CD4-positive, alpha-beta T cell treated with Interleukin-4 for 1 hour (primary cell): ENCODE measurements around the gene MYO7A.
A peak's percentile ranks its signal among the peaks of the same experiment; 100 is the strongest.

ENCODE experiments used
- DNase-seq, 2 donors: peaks; one replicate each; pipeline ENCODE4 v3.0.0-alpha.2; 2020 to 2022

MYO7A gene

DNA sequence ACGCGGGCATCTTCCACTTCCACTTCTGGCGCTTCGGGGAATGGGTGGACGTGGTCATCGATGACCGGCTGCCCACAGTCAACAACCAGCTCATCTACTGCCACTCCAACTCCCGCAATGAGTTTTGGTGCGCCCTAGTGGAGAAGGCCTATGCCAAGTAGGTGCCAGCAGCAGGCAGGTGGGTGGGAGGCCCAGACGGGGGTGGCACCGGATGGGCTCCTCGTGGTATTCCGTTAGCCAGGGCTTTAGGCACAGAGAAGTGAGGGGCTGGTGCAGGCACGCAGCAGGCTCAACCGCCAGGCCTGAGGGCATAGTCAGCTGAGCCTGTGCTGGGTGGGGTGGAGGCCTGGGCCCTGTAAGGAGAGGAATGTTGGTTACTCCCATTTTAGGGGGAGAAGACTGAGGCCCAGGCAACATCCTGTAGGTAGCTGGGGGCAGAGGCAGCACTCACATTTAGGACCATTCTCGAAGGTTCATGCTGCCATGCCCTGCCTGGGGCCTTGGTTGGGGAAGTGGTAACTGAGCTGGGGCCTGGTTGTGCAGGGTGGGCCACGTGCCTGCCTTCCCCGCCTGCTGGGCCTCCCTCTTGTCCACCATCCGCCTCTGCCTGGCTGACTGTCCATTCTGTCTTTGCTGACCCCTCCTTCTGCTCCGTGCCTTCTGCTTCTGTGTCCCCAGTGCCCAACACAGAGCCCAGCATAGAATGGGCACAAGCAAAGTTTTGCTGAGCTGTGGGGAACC lies 15.2 kb upstream of the MYO7A start:
- no peak for DNase-seq

DNA sequence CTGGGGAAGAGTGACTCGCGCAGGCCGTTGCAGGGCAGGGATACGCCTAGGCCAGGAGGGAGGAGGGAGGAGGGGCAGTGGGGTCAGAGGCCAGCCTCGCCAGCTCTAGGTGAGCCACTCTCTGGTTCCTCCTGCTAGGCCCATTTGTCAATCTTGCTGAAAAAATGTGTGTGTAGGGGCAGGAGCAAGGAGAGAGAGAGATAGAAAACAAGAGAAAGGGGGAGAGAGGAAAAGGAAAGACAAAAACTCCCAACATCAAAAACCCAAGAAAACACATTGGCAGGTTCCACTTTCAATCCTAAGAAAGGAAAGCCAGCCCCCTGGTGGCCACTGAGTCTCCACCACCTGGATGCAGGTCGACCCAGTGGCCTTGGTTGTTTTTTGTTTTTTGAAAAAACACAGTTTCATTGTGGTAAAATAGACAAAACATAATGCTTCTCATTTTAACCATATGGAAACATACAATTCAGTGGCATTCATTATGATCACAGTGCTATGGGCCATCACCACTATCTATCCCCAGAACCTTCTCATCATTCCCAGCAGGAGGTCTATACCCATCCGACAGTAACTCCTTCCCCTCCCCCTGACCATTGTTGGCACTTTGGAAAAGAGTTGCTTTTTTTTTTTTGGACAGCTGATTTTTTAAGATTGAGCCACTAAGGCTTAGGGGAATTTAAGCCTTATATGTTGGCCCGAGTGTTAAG lies 14.5 kb upstream of the MYO7A start:
- DNase-seq: peak in 1 of 2 donors; percentile 10

DNA sequence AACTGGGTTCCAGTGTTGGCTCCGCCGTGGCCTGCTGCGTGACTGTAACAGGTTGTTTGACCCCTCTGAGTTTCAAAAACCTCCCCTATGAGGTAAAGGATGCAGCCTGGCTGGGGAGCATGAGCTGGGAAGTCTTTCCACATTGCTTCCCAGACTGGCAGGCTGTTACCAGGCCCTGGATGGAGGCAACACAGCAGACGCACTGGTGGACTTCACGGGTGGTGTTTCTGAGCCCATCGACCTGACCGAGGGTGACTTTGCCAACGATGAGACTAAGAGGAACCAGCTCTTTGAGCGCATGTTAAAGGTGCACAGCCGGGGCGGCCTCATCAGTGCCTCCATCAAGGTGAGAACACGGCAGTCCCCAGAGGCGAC lies 14.0 kb upstream of the MYO7A start:
- DNase-seq: no peak

DNA sequence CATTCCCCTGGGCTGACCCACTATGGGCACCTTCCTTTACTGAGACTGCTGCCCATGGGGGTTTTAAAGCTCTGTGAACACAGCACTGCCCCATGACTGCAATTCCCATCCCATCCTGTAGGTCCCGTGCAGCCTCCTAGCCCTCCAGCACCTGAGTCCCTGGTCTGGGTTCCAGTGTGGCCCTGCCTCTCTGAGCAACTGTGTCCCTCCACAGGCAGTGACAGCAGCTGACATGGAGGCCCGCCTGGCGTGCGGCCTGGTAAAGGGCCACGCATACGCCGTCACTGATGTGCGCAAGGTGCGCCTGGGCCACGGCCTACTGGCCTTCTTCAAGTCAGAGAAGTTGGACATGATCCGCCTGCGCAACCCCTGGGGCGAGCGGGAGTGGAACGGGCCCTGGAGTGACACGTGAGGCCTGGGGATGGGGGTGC lies 12.8 kb upstream of the MYO7A start:
- DNase-seq: no peak

DNA sequence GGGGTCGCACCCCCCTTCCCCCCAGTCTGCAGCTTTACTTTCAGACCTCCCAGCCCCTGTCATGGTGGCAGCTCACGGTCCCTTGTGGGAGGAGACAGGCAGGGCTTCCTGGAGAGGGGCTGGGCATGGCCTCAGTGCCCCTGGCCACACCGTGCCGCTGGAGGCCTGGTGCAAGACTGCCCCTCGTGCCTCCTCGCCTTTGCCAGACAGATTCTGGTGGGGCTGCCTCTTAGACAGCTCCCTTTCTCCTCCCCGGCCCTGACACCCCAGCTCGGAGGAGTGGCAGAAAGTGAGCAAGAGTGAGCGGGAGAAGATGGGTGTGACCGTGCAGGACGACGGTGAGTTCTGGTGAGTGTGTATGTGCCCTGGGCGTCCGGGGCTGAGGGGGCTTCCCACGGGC lies 12.1 kb upstream of the MYO7A start:
- no peak for DNase-seq

DNA sequence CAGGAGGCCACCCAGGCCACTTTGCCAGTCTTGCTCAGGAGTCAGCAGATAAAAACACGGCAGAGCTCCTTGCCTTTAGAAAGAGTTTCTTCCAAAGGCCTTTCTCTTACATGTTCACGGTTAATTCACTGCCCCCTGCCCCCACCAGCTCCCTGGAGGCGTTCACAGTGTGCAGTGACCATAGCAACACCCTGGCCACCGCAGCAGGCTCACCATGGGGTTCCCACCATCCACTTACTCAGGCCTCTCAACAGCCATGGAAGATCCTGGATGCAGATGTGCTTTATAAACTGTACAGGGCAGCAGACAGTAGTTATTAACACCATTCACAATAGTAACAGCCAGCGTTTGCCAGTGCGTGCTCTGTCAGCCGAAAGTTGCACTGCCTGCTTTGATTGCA lies 10.6 kb upstream of the MYO7A start:
- DNase-seq: no peak

DNA sequence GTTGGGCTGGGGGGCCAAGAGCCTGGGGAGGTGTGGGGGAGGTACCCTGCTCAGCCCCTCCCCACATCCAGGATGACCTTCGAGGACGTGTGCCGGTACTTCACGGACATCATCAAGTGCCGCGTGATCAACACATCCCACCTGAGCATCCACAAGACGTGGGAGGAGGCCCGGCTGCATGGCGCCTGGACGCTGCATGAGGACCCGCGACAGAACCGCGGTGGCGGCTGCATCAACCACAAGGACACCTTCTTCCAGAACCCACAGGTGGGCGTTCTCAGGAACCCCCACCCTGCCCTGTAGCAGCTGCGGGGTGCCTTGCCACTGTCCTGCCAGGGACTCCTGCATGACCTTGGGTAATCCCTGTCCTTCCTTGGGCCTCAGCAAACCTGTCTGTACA lies 10.0 kb upstream of the MYO7A start:
- no peak for DNase-seq

DNA sequence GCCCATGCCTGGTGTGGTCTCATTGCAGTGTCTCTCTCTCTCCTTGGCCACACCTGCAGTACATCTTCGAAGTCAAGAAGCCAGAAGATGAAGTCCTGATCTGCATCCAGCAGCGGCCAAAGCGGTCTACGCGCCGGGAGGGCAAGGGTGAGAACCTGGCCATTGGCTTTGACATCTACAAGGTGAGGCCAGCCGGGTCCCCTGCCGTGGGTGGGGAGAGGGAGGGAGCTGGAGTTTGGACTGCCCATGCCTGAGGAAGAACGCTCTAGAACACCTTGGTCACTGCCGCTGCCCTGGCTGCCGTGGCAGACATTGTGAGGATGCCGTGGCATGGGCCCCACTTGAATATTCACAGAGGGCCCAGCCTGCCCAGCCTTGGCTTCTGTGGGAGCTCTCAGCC lies 9.1 kb upstream of the MYO7A start:
- no peak for DNase-seq

DNA sequence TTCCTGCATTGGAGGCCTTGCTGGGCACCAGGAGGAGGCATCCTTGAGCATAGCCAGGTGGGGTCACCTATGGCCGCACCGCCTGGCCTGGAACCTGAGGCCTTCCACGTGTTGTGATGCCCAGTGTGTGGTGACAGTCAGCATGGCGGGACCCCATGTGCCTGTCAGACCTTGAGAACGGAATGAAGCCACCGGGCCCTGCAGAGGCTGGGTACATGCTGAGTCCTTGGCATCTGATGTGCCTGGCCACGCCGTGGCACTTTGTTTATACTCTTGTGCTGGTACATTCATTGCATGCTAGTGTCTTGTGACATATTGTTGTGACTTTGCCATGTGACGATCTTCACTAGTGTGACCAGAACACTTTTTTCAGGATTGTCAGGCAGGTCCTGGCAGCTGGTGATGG lies 8.5 kb upstream of the MYO7A start:
- no peak for DNase-seq

DNA sequence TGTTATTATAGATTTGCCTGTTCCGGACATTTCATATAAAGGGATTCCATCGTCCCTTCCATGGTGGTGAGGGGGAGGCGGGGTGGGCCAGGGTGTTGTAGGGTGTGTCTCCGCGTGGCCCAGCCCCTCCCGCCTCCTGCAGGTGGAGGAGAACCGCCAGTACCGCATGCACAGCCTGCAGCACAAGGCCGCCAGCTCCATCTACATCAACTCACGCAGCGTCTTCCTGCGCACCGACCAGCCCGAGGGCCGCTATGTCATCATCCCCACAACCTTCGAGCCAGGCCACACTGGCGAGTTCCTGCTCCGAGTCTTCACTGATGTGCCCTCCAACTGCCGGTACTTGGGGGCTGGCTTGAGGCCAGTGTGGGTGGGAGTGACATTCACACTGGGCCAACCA lies 7.5 kb upstream of the MYO7A start:
- DNase-seq: no peak

DNA sequence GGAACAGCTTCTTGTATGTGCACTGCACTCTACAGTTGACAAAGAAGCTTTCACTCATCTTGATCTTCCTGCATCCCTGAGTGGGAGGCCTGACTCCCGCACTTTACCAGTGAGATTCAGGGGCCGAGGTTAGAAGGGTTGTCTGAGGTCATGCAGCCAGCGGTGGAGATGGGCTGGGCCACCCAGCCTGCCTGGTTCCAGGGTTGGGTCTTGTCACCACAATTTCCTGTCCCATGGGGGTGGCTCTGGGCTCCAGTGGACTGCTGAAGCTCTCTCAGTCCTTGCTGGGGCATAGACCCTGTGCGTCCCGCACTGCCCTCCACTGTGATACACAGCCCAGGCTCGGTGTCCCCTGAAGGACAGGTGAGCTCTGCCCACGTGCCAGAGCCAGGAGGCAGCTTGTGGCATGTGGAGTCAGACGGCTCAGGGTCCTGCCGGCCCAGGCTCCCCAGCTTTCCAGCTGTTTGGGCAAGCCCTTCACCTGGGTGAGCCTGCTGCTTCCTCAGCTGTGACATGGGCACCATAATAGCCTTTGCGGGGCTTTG lies 6.9 kb upstream of the MYO7A start:
- no peak for DNase-seq

DNA sequence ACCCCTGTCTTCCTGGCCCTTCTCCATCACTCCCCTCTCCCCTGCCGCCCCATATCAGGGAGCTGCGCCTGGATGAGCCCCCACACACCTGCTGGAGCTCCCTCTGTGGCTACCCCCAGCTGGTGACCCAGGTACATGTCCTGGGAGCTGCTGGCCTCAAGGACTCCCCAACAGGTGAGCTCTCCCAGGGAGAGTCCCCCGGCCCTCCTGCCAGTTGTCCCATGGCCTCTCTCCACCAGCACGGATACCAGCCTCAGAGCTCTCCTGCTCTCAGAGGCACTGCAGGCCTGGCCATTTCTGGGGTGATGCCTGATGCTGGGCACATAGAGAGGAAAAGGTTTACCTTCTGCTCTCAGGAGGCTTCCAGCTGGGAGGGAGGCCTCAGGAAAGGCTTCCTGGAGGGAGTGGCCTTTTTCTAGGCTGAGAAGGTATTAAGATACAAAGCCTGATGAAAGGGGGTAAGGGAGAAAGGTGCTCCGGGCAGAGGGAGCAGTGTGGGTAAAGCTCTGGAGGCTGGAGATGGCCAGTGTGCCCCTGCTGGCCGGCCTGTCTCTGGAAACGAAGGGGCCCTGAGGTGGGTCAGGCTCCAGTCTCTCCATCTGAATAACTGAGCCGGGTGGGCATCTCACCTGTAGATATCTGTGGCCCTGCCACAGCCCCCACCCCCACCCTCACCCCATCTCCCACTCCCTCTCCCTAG lies 6.0 kb upstream of the MYO7A start:
- DNase-seq: no peak

DNA sequence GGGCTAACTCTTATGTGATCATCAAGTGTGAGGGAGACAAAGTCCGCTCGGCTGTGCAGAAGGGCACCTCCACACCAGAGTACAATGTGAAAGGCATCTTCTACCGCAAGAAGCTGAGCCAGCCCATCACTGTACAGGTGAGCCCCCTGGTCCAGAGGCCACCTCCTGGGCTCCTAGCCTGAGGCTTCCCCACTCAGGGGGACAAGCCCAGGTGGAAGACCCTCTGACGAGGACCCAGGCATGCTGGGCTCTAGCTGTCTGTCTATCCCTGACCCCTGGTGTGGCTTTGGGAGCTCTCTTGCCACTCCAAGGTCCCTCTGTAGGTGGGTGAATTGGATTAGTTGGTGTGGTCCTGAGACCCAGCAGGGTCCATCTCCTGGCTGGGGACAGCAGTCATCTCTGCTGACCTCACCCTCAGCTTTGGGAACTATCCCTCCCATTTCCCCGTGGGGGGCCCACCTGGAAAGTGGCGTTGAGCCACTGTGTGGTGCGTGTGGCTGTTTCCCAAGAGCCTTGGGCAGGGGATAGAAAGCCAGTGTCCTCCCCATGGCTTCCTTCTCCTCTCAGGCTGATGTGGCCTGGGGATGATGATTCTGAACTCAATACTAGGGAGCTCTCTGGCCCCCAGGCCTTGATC lies 5.4 kb upstream of the MYO7A start:
- no peak for DNase-seq

DNA sequence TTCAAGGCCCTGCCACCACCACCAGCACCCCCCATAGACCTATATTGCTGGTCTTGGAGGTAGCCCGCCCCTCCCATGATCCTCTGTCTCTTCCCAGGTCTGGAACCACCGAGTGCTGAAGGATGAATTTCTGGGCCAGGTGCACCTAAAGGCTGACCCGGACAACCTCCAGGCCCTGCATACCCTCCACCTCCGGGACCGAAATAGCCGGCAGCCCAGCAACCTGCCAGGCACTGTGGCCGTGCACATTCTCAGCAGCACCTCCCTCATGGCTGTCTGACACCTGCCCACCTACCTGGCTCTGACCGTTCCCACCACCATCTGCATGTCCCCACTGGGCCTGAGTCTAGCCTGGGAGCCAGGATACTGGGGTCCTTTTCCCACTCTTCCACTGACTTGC lies 4.5 kb upstream of the MYO7A start:
- no peak for DNase-seq

DNA sequence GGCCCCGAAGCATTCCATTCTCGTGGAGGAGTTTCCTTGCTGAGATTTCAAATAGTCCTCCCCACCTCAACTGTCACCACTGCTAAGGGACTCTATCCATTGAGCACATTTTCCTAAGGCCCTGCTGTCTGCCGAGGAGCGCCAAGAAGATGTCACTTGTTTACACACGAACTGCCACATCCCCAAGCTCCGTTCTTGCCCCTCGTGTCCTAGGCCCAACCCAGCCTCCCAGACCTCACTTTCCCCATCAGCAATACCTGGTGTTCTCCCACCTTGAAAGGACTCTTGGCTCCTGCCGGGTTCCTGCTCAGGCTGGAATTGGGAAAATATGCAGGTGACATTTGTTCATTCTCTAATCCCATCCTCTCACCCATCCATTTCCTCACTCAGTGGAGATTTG lies 4.0 kb upstream of the MYO7A start:
- DNase-seq: no peak

DNA sequence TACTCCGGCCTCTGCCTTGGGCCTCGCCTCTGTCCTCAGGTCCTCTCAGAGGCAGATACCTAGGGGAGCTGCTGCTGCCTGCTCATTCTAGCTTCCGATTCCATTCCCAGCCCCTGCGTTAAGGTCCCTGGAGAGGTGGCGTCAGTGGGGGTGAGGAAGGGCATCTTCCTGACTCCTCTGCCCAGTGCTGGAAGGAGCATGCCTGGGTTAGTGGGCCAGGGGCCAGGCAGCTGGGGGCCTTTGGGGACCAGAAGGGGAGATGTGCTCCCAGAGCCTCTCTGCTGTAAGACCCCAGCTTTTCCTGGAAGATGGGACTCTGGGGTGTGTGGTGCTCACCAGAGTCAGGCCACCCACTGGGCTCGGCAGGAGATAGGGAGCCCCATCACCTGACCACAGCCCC lies 3.6 kb upstream of the MYO7A start:
- no peak for DNase-seq

DNA sequence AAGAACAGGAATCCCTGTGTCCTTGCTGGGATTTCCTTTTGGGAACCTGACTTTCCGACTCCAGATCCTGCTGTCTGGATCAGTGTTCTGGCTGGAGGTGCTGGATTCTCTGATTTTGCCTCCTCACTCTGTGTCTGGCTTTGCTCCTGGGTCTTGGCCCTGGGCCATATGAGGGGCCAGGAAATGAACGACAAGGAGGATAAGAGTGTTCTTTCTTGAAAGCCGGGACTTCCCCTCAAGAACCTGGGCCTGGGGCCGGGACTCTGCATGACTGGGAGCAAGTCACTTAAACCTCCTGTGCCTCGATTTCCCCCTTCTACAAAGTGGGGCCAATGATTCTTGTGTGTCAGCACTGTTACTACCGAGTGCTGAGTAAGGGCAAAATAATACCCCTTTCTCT lies 2.9 kb upstream of the MYO7A start:
- no peak for DNase-seq

DNA sequence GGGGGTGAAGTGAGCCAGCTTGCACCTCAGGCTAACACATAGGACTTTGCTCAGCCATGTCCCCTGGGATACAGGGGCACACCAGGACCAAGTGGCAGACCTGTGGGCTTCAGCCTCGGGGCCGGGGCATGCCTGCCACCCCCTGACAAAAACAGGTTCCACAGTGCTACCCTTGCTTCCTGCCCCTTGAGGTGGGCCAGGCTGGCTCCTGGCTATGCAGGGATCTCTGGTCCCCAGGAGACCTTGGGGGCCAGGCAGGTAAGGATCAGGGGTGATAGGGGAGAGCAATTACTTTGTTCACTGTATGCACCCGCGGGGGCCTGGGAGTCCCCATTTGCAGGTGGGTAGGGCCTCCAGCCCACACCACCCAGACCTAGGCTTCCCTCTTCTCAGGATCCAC lies 2.4 kb upstream of the MYO7A start:
- no peak for DNase-seq

DNA sequence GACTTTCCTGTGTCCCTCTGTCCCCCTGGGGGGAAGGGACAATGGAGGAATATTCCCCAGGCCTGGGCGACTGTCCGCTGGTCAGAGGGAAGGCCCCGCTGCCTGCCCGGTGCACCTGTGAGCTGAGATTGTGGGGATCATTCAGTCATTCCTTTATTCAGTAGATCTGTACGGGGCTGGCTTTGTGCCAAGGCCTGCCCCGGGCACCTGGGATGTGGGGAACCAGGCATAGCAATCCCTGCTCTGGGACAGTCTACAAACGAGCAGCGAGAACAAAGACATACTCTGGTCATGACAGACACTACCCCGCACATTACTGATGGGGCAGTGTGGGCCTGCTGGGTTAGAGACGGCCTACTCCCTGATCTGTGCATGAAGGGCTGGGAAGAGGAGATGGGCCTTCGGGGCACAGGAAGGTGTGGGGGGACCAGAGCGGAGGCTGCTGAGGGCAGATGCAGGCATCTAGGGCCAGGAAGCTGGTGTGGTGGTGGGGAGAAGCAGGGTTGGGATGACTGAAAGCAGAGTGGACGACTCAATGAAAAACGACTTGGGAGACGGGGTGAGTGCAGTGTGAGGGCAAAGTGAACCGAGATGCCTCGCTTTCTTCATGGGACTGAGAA lies 1.8 kb upstream of the MYO7A start:
- no peak for DNase-seq

DNA sequence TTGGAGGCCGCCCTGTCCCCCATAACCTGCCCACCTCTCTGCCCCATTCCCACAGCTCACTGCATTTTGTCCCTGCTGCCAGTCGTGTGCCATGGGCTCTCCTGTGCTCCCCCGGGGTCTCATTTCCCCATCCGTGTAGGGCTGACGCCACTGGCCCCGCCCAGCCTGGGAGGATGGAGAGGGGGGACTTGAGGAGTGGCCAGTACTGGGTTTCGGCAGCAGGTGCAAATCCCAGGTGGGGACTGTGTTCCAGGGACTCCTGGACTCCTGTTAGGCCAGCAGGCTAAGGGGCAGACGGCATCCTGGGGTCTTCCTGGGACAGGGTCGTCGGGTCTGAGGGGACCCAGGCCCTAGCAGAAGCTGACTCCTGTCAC lies 1.2 kb upstream of the MYO7A start:
- no peak for DNase-seq

DNA sequence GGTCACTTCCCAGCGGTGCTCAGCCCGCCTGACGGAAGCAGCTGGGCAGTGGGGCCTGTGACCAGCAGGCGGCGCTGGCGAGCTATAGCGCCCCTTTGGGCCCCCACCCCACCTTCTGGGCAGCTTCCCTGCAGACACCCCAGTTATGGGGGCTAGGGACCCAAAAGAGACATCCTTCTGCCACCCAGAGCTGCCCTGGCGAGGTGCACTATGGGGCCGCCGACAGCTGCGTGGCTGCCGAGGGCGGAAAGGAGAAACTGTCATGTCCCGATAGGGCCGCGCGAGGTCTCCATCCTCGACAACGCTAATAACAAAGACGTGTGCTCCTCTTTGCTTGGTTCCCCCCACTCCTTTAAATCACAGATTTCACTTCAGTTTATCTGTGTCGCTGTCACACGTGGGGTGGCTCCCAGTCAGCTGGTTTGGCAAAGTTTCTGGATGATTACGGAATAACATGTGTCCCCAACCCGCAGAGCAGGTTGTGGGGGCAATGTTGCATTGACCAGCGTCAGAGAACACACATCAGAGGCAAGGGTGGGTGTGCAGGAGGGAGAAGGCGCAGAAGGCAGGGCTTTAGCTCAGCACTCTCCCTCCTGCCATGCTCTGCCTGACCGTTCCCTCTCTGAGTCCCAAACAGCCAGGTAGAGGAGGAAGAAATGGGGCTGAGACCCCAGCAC lies 673 bp upstream of the MYO7A start:
- DNase-seq: peak; percentile 31 to 47

DNA sequence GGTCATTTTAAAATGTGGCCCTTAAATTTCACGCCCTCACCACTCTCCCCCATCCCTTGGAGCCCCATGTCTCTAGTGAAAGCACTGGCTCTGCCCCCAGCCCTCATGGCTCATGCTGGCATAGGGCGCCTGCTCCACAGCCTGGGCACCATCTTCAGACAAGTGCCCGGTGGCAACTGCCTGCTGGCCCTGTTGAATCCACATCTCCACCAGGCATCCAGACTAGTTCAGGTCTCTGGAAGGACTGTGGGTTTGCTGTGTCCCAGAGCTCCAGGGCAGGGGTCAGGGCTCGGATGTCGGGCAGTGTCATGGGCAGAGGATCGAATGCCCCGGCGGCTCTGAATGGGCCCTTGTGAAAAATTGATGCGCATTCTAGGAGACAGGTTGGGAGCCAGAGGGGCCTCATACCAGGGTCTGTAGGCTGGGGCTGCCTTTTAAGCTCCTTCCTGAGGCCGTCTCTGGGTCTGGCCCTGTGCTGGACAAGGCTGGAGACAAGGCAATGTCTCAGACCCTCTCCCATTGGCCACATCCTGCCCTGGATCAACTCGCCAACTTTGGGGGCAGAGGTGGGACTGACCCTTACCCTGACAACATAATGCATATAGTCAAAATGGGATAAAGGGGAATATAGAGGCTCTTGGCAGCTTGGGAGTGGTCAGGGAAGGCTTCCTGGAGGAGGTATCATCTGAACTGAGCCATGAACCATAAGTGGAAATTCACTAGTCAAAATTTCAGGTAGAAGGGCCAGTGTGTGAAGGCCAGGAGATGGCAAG lies 1.2 kb downstream of the MYO7A start:
- DNase-seq: no peak
